Measurements from ENCODE around the gene GOLGA3. TPM values are rescaled to one million over a fixed set of nuclear protein-coding genes. Genes with fewer than 3 reads are reported as not detected.

Gene GOLGA3
- total RNA-seq, 1 donor from 2014 or later: 50.6 TPM

DNA sequence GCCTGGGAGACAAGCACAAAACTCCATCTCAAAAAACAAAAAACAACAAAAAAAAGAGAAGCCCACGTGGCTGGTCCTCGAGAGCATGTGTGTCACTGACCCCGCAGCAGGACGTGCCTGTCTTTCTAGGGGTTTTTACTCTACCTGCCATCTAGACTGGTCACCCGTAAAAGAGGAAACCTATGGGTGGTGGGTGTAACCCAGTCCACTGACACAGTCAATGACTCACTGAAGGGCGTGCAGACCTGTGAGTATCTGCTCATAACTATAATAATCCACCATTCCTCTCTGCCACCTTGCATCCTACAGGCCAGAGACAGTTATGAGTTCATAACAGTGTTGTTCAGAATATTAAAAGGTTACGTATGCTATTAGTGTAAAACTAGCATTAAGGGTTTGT is 4.6 kb downstream of the GOLGA3 start:
- Mint-ChIP-seq H3K4me1 (ENCODE audit: low read depth, unreplicated experiment) (peaks cover 8% of the 10 kb centered on the region), H3K27me3 (ENCODE audit: unreplicated experiment) (peaks cover 8% of the 10 kb centered on the region), H3K27ac (ENCODE audit: unreplicated experiment) (no peak overlapping the region), H3K9me3 (ENCODE audit: unreplicated experiment) (peaks cover 9% of the 10 kb centered on the region), H3K4me3 (ENCODE audit: unreplicated experiment) (no peak overlapping the region), H3K36me3 (ENCODE audit: unreplicated experiment) (no peaks in the 10 kb centered on the region)
- TF ChIP-seq, protein P1, sequence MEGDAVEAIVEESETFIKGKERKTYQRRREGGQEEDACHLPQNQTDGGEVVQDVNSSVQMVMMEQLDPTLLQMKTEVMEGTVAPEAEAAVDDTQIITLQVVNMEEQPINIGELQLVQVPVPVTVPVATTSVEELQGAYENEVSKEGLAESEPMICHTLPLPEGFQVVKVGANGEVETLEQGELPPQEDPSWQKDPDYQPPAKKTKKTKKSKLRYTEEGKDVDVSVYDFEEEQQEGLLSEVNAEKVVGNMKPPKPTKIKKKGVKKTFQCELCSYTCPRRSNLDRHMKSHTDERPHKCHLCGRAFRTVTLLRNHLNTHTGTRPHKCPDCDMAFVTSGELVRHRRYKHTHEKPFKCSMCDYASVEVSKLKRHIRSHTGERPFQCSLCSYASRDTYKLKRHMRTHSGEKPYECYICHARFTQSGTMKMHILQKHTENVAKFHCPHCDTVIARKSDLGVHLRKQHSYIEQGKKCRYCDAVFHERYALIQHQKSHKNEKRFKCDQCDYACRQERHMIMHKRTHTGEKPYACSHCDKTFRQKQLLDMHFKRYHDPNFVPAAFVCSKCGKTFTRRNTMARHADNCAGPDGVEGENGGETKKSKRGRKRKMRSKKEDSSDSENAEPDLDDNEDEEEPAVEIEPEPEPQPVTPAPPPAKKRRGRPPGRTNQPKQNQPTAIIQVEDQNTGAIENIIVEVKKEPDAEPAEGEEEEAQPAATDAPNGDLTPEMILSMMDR (IDR thresholded peaks at IDR 0.05; ENCODE audit: partially characterized antibody, unreplicated experiment): no peak
- no peak for DNase-seq

DNA sequence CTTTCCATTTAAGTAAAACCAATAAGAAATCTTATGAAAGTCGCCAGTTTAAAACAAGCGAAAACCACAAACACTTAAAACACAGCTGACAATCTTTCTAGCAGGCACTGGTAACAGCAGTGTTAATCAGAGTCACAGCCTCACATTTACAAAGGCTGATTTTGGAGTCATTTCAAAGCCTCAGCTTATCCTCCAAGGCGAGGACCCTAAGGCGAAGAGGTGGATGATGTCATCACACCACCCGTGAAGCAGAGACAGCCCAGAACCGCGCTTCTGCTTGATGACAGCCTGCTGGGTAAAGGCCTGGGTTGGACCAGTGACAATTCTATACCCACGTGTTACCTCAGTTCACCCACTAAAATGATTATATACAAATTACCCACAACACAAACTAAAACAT is 10.1 kb downstream of the GOLGA3 start:
- Mint-ChIP-seq H3K4me3 (ENCODE audit: unreplicated experiment) (no peak overlapping the region), H3K9me3 (ENCODE audit: unreplicated experiment) (no peaks in the 10 kb centered on the region), H3K4me1 (ENCODE audit: low read depth, unreplicated experiment) (no peaks in the 10 kb centered on the region), H3K27ac (ENCODE audit: unreplicated experiment) (no peak overlapping the region), H3K27me3 (ENCODE audit: unreplicated experiment) (peaks cover 2% of the 10 kb centered on the region), H3K36me3 (ENCODE audit: unreplicated experiment) (no peaks in the 10 kb centered on the region)
- TF ChIP-seq, protein P1 (IDR thresholded peaks at IDR 0.05; ENCODE audit: partially characterized antibody, unreplicated experiment): no peak
- no peak for DNase-seq

DNA sequence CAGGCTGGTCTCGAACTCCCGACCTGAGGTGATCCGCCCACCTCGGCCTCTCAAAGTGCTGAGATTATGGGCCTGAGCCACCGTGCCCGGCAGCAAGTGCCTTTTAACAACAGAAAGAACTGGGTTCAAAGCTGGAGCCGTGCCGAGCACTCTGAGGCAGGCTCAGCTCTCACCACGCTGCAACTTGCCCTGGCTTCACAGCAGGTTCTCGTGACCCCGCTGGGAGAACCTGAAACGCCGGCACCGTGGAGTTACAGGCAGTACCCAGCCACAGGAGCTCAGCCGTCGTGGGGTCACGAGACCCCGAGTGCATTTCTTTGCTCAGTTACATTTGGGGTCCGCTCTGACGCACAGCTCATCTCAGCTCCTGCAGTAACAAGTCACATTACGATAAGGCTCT is 14.4 kb downstream of the GOLGA3 start:
- Mint-ChIP-seq H3K4me3 (ENCODE audit: unreplicated experiment) (no peak overlapping the region), H3K27ac (ENCODE audit: unreplicated experiment) (no peak overlapping the region), H3K4me1 (ENCODE audit: low read depth, unreplicated experiment) (no peaks in the 10 kb centered on the region), H3K36me3 (ENCODE audit: unreplicated experiment) (peaks cover 12% of the 10 kb centered on the region), H3K27me3 (ENCODE audit: unreplicated experiment) (no peaks in the 10 kb centered on the region), H3K9me3 (ENCODE audit: unreplicated experiment) (peaks cover 2% of the 10 kb centered on the region)
- DNase-seq: no peak
- TF ChIP-seq, protein P1 (IDR thresholded peaks at IDR 0.05; ENCODE audit: partially characterized antibody, unreplicated experiment): no peak

DNA sequence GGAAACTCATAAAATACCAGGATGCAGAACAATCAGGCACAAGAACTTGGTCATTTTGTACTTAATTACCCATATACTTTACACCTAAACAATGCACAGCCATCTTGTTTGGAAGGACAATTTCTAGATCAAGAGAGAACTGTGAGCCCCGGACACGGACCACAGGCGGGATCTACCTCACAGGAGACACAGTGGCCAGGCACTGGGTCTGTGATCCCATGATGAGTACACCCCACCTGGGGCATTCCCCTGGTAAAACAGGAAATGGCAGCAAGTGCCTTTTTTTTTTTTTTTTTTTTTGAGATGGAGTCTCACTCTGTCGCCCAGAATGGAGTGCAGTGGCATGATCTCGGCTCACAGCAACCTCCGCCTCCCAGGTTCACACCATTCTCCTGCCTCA is 15.2 kb downstream of the GOLGA3 start:
- Mint-ChIP-seq H3K4me3 (ENCODE audit: unreplicated experiment) (no peak overlapping the region), H3K27me3 (ENCODE audit: unreplicated experiment) (peaks cover 2% of the 10 kb centered on the region), H3K36me3 (ENCODE audit: unreplicated experiment) (peaks cover 12% of the 10 kb centered on the region), H3K9me3 (ENCODE audit: unreplicated experiment) (peaks cover 2% of the 10 kb centered on the region), H3K4me1 (ENCODE audit: low read depth, unreplicated experiment) (no peaks in the 10 kb centered on the region), H3K27ac (ENCODE audit: unreplicated experiment) (no peak overlapping the region)
- TF ChIP-seq, protein P1 (IDR thresholded peaks at IDR 0.05; ENCODE audit: partially characterized antibody, unreplicated experiment): no peak
- no peak for DNase-seq

DNA sequence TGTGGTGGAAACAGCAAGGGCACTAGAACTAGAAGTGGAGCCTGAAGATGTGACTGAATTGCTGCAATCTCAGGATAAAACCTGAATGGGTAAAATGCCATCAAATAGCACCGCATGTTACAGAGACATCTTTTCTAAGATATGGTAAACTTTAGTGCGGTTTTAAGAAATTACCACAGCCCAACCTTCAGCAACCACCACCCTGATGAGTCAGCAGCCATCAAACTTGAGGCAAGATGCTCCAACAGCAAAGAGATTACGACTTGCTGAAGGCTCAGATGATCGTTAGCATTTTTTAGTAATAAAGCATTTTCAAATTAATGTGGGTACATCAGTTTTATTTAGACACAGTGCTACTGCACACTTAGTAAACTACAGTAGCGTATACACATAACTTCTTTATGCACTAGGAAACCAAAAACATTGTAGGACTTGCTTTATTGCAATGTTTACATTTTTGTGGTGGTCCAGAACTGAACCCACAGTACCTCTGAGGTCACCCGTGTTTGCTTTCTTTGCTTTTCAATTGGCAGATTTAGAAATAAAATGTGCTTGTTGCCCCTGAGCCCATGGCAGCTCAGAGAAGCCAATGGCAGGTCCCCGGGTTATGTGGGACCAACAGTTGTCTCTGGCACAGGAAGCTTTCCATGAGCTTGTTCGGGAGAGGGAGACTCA is 15.9 kb downstream of the GOLGA3 start:
- peaks cover 2% of the 10 kb centered on the region for H3K9me3 Mint-ChIP-seq (ENCODE audit: unreplicated experiment)
- DNase-seq: no peak
- H3K36me3 Mint-ChIP-seq (ENCODE audit: unreplicated experiment): peaks cover 12% of the 10 kb centered on the region
- TF ChIP-seq, protein P1 (IDR thresholded peaks at IDR 0.05; ENCODE audit: partially characterized antibody, unreplicated experiment): no peak
- H3K4me1 Mint-ChIP-seq (ENCODE audit: low read depth, unreplicated experiment): no peaks in the 10 kb centered on the region
- peaks cover 2% of the 10 kb centered on the region for H3K27me3 Mint-ChIP-seq (ENCODE audit: unreplicated experiment)
- H3K27ac Mint-ChIP-seq (ENCODE audit: unreplicated experiment): no peak overlapping the region
- H3K4me3 Mint-ChIP-seq (ENCODE audit: unreplicated experiment): no peak overlapping the region

All from glutamatergic neuron (in vitro differentiated cells).